Uterine smooth muscle cell (primary cell): ENCODE measurements around the gene PES1. TPM values are rescaled to one million over a fixed set of nuclear protein-coding genes. Genes with fewer than 3 reads are reported as not detected.

ENCODE experiments used
- total RNA-seq: library from RNA; depleted of rRNA; stranded (reverse); fragments of >200 nt; gene quantifications from 2 replicates; pipeline ENCODE4 v1.2.3, GENCODE V29; 2014

The PES1 gene
- total RNA-seq, result 92.1 and 104 TPM in 2 replicates

DNA sequence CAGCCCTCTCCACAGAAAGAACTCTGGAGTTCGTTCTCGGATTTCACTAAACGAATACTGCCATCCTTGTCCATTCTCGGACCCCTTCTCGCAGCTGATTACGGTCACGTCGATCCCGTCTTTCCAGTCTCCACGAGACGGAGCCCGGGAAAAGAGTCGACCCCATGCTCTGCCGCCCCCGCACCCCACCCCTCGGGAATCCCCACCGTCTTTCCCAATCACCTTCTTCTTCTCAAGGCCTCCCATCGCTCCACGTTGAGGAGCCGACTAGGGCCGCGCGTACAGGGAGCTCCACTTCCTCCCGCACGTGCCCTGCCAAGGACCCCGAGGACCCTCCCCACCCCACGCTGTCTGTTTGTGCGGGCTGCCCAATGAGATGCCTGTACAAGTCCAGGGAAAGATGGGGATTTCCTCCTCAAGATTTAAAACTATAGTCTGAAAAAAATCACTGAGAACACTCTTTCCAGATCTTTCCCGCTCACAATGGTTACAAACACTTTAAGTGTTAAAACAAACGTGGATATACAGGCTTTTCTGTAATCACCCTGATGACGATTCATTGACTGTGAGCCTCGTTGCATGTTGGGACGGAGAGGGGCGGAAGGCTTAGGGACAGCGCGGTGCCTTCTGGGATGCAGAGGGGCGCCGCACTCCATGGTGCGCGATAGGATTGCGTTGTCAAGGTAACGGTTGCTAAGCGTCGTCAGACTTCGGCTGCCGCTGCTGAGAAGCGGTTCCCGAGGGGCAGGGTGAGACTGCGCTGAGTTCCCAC, at the start of gene PES1:
TSS of gene PES1 (minus strand) at position 323 of the 772 bp plus-strand sequence. CDS start at position 246, 77 bp downstream.

GRCh38 chr22:30635273-30636225, 43.8 kb upstream of the PES1 start, which contains the start of gene SLC35E4:
SLC35E4 (plus strand) TSS chr22:30635781; CDS start chr22:30636451, 670 bp downstream.

GRCh38 chr22:30606455-30607299, 15.0 kb upstream of the PES1 start, which contains the start of gene TCN2:
TCN2 (plus strand) TSS chr22:30607174; CDS start chr22:30607332, 158 bp downstream.

GRCh38 chr22:30574095-30574981, 17.4 kb downstream of the PES1 start, which contains the start of gene GAL3ST1:
GAL3ST1 (minus strand) TSS chr22:30574665; CDS start chr22:30557392, 17,273 bp downstream.

GRCh38 chr22:30546616-30547015, 45.1 kb downstream of the PES1 start, which contains the start of gene SEC14L6:
SEC14L6 (minus strand) TSS chr22:30546741; CDS start chr22:30546682, 59 bp downstream.

Other genes with a start within 250 kb of the PES1 start
- 18.7 and 21.4 TPM in 2 replicates for gene SF3A1, start 235.0 kb downstream of the PES1 start, total RNA-seq
- 1.6 and 2.5 TPM in 2 replicates for gene CCDC157, start 234.9 kb downstream of the PES1 start, total RNA-seq
- gene RNF215, start 204.5 kb downstream of the PES1 start, total RNA-seq, result 24.1 and 36.1 TPM in 2 replicates
- gene SEC14L2, start 194.9 kb downstream of the PES1 start, total RNA-seq, result 20.2 and 33.5 TPM in 2 replicates
- 7.9 and 15.1 TPM in 2 replicates for gene MTFP1, start 166.1 kb downstream of the PES1 start, total RNA-seq
- gene SEC14L3, start 119.9 kb downstream of the PES1 start, total RNA-seq, result not detected in 2 replicates
- gene SEC14L4, start 86.2 kb downstream of the PES1 start, total RNA-seq, result 0.12 TPM in 1 of 2 replicates, not detected in the other
- gene SEC14L6, start 45.2 kb downstream of the PES1 start, total RNA-seq, result 1.4 and 1.7 TPM in 2 replicates
- gene GAL3ST1, start 17.2 kb downstream of the PES1 start, total RNA-seq, result 0.11 TPM in 1 of 2 replicates, not detected in the other
- 2.3 and 3.4 TPM in 2 replicates for gene TCN2, start 15.3 kb upstream of the PES1 start, total RNA-seq
- gene SLC35E4, start 43.9 kb upstream of the PES1 start, total RNA-seq, result 15.5 and 27.8 TPM in 2 replicates
- gene DUSP18, start 76.0 kb upstream of the PES1 start, total RNA-seq, result 10.7 and 13.5 TPM in 2 replicates
- gene OSBP2, start 103.0 kb upstream of the PES1 start, total RNA-seq, result 4.0 and 6.2 TPM in 2 replicates